Neural cell (in vitro differentiated cells): ENCODE measurements around the gene TYRO3. TPM values are rescaled to one million over a fixed set of nuclear protein-coding genes. Genes with fewer than 3 reads are reported as not detected.

Experiments
- H2AFZ ChIP-seq: fragments of 200-600, 300-800 bp; sonication (generic), shearing (Covaris generic); 2 replicates; pipeline ENCODE4 v1.6.0; 2014; ENCODE audit warnings: low read depth, mild to moderate bottlenecking, antibody characterized with exemption, low read length, moderate library complexity
- H3F3A ChIP-seq: fragments of 200-600 bp; shearing (Covaris generic); 2 replicates; pipeline ENCODE4 v1.6.1; 2016; ENCODE audit warnings: mild to moderate bottlenecking, moderate library complexity, mixed read lengths, antibody characterized with exemption, low read length; ENCODE audit not compliant: insufficient read depth, poor library complexity, severe bottlenecking
- H3K27ac ChIP-seq: fragments of 200-600, 300-800 bp; sonication (generic), shearing (Covaris generic); 2 replicates; pipeline ENCODE4 v1.5.1; 2014; ENCODE audit warnings: mild to moderate bottlenecking, low read length, moderate library complexity
- H3K27me3 ChIP-seq: fragments of 300-800, 200-600 bp; sonication (generic), shearing (Covaris generic); 2 replicates; pipeline ENCODE4 v1.6.0; 2014; ENCODE audit warnings: mild to moderate bottlenecking, low read depth, low read length, moderate library complexity; ENCODE audit not compliant: insufficient read depth
- H3K36me3 ChIP-seq: fragments of 300-800, 200-600 bp; sonication (generic), shearing (Covaris generic); 2 replicates; pipeline ENCODE4 v1.5.1; 2014; ENCODE audit warnings: mild to moderate bottlenecking, antibody characterized with exemption, low read length, moderate library complexity; ENCODE audit not compliant: insufficient read depth
- H3K4me2 ChIP-seq: fragments of 300-800, 200-600 bp; sonication (generic), shearing (Covaris generic); 2 replicates; pipeline ENCODE4 v1.6.0; 2014; ENCODE audit warnings: mild to moderate bottlenecking, low read length
- H3K4me3 ChIP-seq: fragments of 300-800, 200-600 bp; sonication (generic), shearing (Covaris generic); 2 replicates; pipeline ENCODE4 v1.5.1; 2014; ENCODE audit warnings: mild to moderate bottlenecking, low read length, moderate library complexity
- H3K79me2 ChIP-seq: fragments of 200-600 bp; shearing (Covaris generic); replicated peaks from 2 replicates; pipeline ENCODE4 v1.6.0; 2014; ENCODE audit warnings: mild to moderate bottlenecking, low read length, moderate library complexity; ENCODE audit not compliant: insufficient read depth
- H3K9ac ChIP-seq: fragments of 300-800, 200-600 bp; sonication (generic), shearing (Covaris generic); 2 replicates; pipeline ENCODE4 v1.6.1; 2016; ENCODE audit warnings: mild to moderate bottlenecking, low read length, mixed read lengths
- H3K9me2 ChIP-seq: fragments of 200-600 bp; shearing (Covaris generic); 2 replicates; pipeline ENCODE4 v1.6.1; 2016; ENCODE audit warnings: mild to moderate bottlenecking, low read length, mixed read lengths; ENCODE audit not compliant: insufficient read depth
- H3K9me3 ChIP-seq: fragments of 200-600, 300-800 bp; sonication (generic), shearing (Covaris generic); 2 replicates; pipeline ENCODE4 v1.6.1; 2016; ENCODE audit warnings: mild to moderate bottlenecking, mixed run types, low read length, moderate library complexity, mixed read lengths
- H4K20me1 ChIP-seq: fragments of 200-600 bp; shearing (Covaris generic); 2 replicates; pipeline ENCODE4 v1.6.1; 2016; ENCODE audit warnings: mild to moderate bottlenecking, mixed run types; ENCODE audit not compliant: insufficient read depth
- EP300 ChIP-seq: fragments of 450-650 bp; conservative IDR thresholded peaks from 2 replicates; pipeline ENCODE4 v1.6.1; 2014; ENCODE audit warnings: antibody characterized with exemption, mild to moderate bottlenecking, moderate library complexity; ENCODE audit not compliant: poor library complexity, severe bottlenecking
- EZH2 ChIP-seq: fragments of 200-600, 300-800 bp; shearing (Covaris generic), sonication (generic); IDR thresholded peaks from 2 replicates; pipeline ENCODE4 v1.6.1; 2014; ENCODE audit warnings: antibody characterized with exemption, low read length, borderline replicate concordance, mild to moderate bottlenecking; ENCODE audit not compliant: insufficient read depth, poor library complexity, severe bottlenecking
- MXI1 ChIP-seq: fragments of 450-650 bp; conservative IDR thresholded peaks from 2 replicates; pipeline ENCODE4 v1.6.1; 2014; ENCODE audit warnings: antibody characterized with exemption, mild to moderate bottlenecking; ENCODE audit not compliant: poor library complexity, severe bottlenecking
- POLR2AphosphoS5 ChIP-seq: IDR thresholded peaks from 2 replicates; pipeline ENCODE4 v1.6.1; 2012
- RAD21 ChIP-seq: fragments of 450-650 bp; conservative IDR thresholded peaks from 2 replicates; pipeline ENCODE4 v1.6.1; 2014; ENCODE audit warnings: antibody characterized with exemption, mild to moderate bottlenecking, moderate library complexity
- SMC3 ChIP-seq: fragments of 450-650 bp; conservative IDR thresholded peaks from 2 replicates; pipeline ENCODE4 v1.6.1; 2014; ENCODE audit warnings: antibody characterized with exemption, mild to moderate bottlenecking, moderate library complexity; ENCODE audit not compliant: poor library complexity
- TAF1 ChIP-seq: IDR thresholded peaks from 2 replicates; pipeline ENCODE4 v1.6.1; 2012; ENCODE audit warnings: low read depth
- polyA plus RNA-seq: library from polyadenylated mRNA; depleted of rRNA; stranded (reverse); fragments of >200 nt; gene quantifications from 2 replicates; pipeline ENCODE4 v1.2.3, GENCODE V29; 2014
- TF ChIP-seq, protein P1 (sequence below): fragments of 450-650 bp; IDR thresholded peaks from 2 replicates; pipeline ENCODE4 v1.5.1; 2014; ENCODE audit warnings: antibody characterized with exemption, mild to moderate bottlenecking, moderate library complexity; ENCODE audit not compliant: poor library complexity, severe bottlenecking
- TF ChIP-seq, protein P2 (sequence below): IDR thresholded peaks from 2 replicates; pipeline ENCODE4 v1.6.1; 2012; ENCODE audit warnings: borderline replicate concordance

Gene TYRO3
- polyA plus RNA-seq, 1 donor from 2014 or later = 12.1 TPM

DNA sequence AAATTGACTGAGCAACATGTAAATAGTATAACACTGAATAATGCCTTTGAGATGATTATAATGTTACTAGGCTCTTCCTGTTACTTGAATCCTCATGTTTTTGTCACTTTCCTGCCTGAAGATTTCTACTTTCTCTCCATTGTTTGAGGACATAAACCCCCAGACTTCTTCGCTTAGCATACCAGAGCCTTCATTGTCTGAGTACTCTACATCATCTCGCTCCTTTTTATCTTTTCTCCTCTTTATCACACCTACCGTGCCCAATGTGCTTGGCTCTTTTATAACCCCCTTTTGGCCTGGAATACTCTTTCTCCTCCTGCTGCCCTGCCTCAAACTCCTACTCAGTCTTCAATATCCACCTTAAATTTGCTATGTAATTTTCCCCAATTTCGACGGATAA lies 70.9 kb downstream of the TYRO3 start:
- no peak overlapping the region for H3K27ac ChIP-seq
- H3K79me2 ChIP-seq = no peaks in the 10 kb centered on the region
- H3K9ac ChIP-seq = no peak overlapping the region
- no peaks in the 10 kb centered on the region for H3K36me3 ChIP-seq
- no peak overlapping the region for H2AFZ ChIP-seq
- TF ChIP-seq POLR2AphosphoS5 (no peak), MXI1 (no peak), RAD21 (no peak), TAF1 (no peak), EP300 (no peak), EZH2 (no peak), SMC3 (no peak)
- TF ChIP-seq, protein P1, sequence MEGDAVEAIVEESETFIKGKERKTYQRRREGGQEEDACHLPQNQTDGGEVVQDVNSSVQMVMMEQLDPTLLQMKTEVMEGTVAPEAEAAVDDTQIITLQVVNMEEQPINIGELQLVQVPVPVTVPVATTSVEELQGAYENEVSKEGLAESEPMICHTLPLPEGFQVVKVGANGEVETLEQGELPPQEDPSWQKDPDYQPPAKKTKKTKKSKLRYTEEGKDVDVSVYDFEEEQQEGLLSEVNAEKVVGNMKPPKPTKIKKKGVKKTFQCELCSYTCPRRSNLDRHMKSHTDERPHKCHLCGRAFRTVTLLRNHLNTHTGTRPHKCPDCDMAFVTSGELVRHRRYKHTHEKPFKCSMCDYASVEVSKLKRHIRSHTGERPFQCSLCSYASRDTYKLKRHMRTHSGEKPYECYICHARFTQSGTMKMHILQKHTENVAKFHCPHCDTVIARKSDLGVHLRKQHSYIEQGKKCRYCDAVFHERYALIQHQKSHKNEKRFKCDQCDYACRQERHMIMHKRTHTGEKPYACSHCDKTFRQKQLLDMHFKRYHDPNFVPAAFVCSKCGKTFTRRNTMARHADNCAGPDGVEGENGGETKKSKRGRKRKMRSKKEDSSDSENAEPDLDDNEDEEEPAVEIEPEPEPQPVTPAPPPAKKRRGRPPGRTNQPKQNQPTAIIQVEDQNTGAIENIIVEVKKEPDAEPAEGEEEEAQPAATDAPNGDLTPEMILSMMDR = no peak
- TF ChIP-seq, protein P2, sequence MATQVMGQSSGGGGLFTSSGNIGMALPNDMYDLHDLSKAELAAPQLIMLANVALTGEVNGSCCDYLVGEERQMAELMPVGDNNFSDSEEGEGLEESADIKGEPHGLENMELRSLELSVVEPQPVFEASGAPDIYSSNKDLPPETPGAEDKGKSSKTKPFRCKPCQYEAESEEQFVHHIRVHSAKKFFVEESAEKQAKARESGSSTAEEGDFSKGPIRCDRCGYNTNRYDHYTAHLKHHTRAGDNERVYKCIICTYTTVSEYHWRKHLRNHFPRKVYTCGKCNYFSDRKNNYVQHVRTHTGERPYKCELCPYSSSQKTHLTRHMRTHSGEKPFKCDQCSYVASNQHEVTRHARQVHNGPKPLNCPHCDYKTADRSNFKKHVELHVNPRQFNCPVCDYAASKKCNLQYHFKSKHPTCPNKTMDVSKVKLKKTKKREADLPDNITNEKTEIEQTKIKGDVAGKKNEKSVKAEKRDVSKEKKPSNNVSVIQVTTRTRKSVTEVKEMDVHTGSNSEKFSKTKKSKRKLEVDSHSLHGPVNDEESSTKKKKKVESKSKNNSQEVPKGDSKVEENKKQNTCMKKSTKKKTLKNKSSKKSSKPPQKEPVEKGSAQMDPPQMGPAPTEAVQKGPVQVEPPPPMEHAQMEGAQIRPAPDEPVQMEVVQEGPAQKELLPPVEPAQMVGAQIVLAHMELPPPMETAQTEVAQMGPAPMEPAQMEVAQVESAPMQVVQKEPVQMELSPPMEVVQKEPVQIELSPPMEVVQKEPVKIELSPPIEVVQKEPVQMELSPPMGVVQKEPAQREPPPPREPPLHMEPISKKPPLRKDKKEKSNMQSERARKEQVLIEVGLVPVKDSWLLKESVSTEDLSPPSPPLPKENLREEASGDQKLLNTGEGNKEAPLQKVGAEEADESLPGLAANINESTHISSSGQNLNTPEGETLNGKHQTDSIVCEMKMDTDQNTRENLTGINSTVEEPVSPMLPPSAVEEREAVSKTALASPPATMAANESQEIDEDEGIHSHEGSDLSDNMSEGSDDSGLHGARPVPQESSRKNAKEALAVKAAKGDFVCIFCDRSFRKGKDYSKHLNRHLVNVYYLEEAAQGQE = no peak
- H3F3A ChIP-seq = no peaks in the 10 kb centered on the region
- H3K4me2 ChIP-seq = no peak overlapping the region
- no peaks in the 10 kb centered on the region for H3K27me3 ChIP-seq
- no peaks in the 10 kb centered on the region for H3K9me2 ChIP-seq
- H4K20me1 ChIP-seq = no peaks in the 10 kb centered on the region
- H3K4me3 ChIP-seq = no peak overlapping the region
- no peaks in the 10 kb centered on the region for H3K9me3 ChIP-seq

DNA sequence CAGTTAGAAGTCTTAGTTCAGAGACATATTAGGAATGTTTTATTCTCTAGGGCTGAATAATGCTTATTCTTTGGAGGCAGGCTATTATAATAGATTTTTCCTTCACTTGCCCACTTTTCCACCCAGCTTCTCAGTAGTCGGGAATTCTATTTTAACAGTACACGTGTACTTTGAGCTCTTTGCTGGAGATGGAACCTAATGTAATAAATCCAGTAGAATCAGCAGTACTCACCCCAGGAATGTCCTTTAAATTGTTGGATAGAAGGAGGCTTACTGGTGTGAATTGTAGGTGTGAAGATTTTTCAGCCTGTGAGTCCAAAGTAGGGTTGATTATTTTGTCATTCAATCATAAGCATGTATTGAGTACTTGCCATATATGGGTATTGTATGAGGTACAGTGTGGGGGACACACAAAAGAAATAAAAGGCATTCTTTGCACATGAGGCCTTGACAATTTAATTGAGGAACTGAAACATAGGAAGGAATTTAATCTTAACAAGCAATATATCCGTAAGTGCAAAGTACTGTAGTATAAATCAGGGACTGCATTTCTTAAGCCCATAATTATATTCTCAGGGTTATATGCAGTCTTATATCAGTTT lies 71.7 kb downstream of the TYRO3 start:
- Histone ChIP-seq H3K79me2 (no peaks in the 10 kb centered on the region), H3K4me3 (no peak overlapping the region), H3K4me2 (no peak overlapping the region), H3F3A (no peaks in the 10 kb centered on the region), H3K27ac (peak overlapping the region; percentile 33), H3K9ac (peak overlapping the region; percentile 21), H3K9me3 (no peaks in the 10 kb centered on the region), H3K27me3 (no peaks in the 10 kb centered on the region), H2AFZ (no peak overlapping the region), H3K9me2 (no peaks in the 10 kb centered on the region), H4K20me1 (no peaks in the 10 kb centered on the region), H3K36me3 (no peaks in the 10 kb centered on the region)
- peak; percentile 23 for TF ChIP-seq POLR2AphosphoS5
- TF ChIP-seq TAF1 = no peak
- no peak for TF ChIP-seq RAD21
- TF ChIP-seq EZH2 = no peak
- TF ChIP-seq, protein P2 = peak; percentile 57
